Activated CD4-positive, alpha-beta memory T cell treated with anti-CD3 and anti-CD28 coated beads for 36 hours (primary cell): ENCODE data around the gene SMAD3. TPM values are rescaled to one million over a fixed set of nuclear protein-coding genes. Genes with fewer than 3 reads are reported as not detected.

Experiments
- CTCF ChIA-PET: fragments of 350-600 bp; sonication (Branson Sonifier 250); formaldehyde crosslinking; loops from one replicate; lab custom pipeline; 2021; ENCODE audit warnings: antibody characterized with exemption, inconsistent platforms; lab: Charles Lee
- POLR2A ChIA-PET: fragments of 350-600 bp; sonication (Branson Sonifier 250); formaldehyde crosslinking; loops from one replicate; lab custom pipeline; 2021; ENCODE audit warnings: antibody characterized with exemption; lab: Charles Lee
- DNase-seq: peaks from one replicate; pipeline ENCODE4 v3.0.0-alpha.2; 2020
- H3K27ac Mint-ChIP-seq: one replicate; pipeline ENCODE4 v1.8.0; 2021; ENCODE audit warnings: mixed read lengths
- H3K27me3 Mint-ChIP-seq: one replicate; pipeline ENCODE4 v1.8.0; 2021; ENCODE audit warnings: mixed read lengths
- H3K36me3 Mint-ChIP-seq: one replicate; pipeline ENCODE4 v1.8.0; 2021; ENCODE audit warnings: mixed read lengths
- H3K4me1 Mint-ChIP-seq: one replicate; pipeline ENCODE4 v1.8.0; 2021; ENCODE audit warnings: low read depth, mixed read lengths
- H3K4me3 Mint-ChIP-seq: one replicate; pipeline ENCODE4 v1.8.0; 2021; ENCODE audit warnings: mild to moderate bottlenecking, mixed read lengths
- H3K9me3 Mint-ChIP-seq: one replicate; pipeline ENCODE4 v1.8.0; 2021; ENCODE audit warnings: mixed read lengths
- intact Hi-C: fragments of 100-400 bp; cut with micrococcal nuclease; formaldehyde crosslinking; loops from one replicate; pipeline ENCODE4 v1.15.1; 2023
- total RNA-seq, 2 experiments: library from RNA; stranded (reverse); gene quantifications; one replicate each; pipeline ENCODE4 v1.2.3, GENCODE V29; 2021

The SMAD3 gene
- total RNA-seq, 2 experiments from 2014 or later, result 50.2 to 50.5 TPM

- peaks cover 23% of the 10 kb centered on the region for H3K36me3 Mint-ChIP-seq
- intact Hi-C loops, result no loop called here
Observed at GRCh38 chr15:67106764-67107013, 41.3 kb downstream of the SMAD3 start.

GRCh38 chr15:67107014-67107812 is 41.8 kb downstream of the SMAD3 start:
- no peak overlapping the region for H3K4me3 Mint-ChIP-seq
- H3K36me3 Mint-ChIP-seq, result peaks cover 24% of the 10 kb centered on the region
- peaks cover 8% of the 10 kb centered on the region for H3K9me3 Mint-ChIP-seq
- ChIA-PET POLR2A (interaction anchor here (1.4 to 2.0 kb wide), 3 partner anchors 13 to 27 kb away, joined by 4 to 7 read pairs (median 6); no protein-coding TSS in a partner anchor), CTCF (interaction anchor here (1.0 to 1.4 kb wide), 3 partner anchors 10 to 67 kb away, joined by 3 to 5 read pairs (median 3); no protein-coding TSS in a partner anchor)
- peak overlapping the region; percentile 78 for H3K27ac Mint-ChIP-seq
- H3K27me3 Mint-ChIP-seq, result no peaks in the 10 kb centered on the region
- peak; percentile 40 for DNase-seq
- intact Hi-C loops, result no loop called here
- H3K4me1 Mint-ChIP-seq, result peaks cover 38% of the 10 kb centered on the region

More at GRCh38 chr15:67106764-67107013, 41.3 kb downstream of the SMAD3 start:
- CTCF ChIA-PET, result interaction anchor here (1.0 to 1.4 kb wide), 3 partner anchors 11 to 68 kb away, joined by 3 to 5 read pairs (median 3); no protein-coding TSS in a partner anchor
- POLR2A ChIA-PET, result interaction anchor here (0.8 to 2.0 kb wide), 3 partner anchors 14 to 30 kb away, joined by 3 to 7 read pairs (median 6); no protein-coding TSS in a partner anchor
- Mint-ChIP-seq H3K4me1 (peaks cover 38% of the 10 kb centered on the region), H3K4me3 (no peak overlapping the region), H3K27ac (peak overlapping the region; percentile 78), H3K9me3 (peaks cover 7% of the 10 kb centered on the region), H3K27me3 (no peaks in the 10 kb centered on the region)
- no peak for DNase-seq

- CTCF ChIA-PET, result no interaction called here
- no peak for DNase-seq
- peaks cover 8% of the 10 kb centered on the region for H3K9me3 Mint-ChIP-seq
- H3K4me3 Mint-ChIP-seq, result no peak overlapping the region
- H3K36me3 Mint-ChIP-seq, result peaks cover 25% of the 10 kb centered on the region
- peak overlapping the region; percentile 72 for H3K27ac Mint-ChIP-seq
- intact Hi-C loops, result no loop called here
- no peaks in the 10 kb centered on the region for H3K27me3 Mint-ChIP-seq
- POLR2A ChIA-PET, result interaction anchor here (1.5 kb wide), 1 partner anchor 13 kb away, joined by 4 read pairs; no protein-coding TSS in a partner anchor
- peaks cover 45% of the 10 kb centered on the region for H3K4me1 Mint-ChIP-seq
Observed at GRCh38 chr15:67108122-67108961, 42.9 kb downstream of the SMAD3 start.

GRCh38 chr15:67109141-67110034 is 44.0 kb downstream of the SMAD3 start:
- Mint-ChIP-seq H3K4me3 (no peak overlapping the region), H3K27me3 (no peaks in the 10 kb centered on the region), H3K27ac (no peak overlapping the region), H3K36me3 (peaks cover 27% of the 10 kb centered on the region), H3K4me1 (peaks cover 55% of the 10 kb centered on the region), H3K9me3 (peaks cover 8% of the 10 kb centered on the region)
- ChIA-PET POLR2A (interaction anchor here (1.5 kb wide), 1 partner anchor 12 kb away, joined by 4 read pairs; no protein-coding TSS in a partner anchor), CTCF (no interaction called here)
- no peak for DNase-seq
- intact Hi-C loops, result no loop called here

- POLR2A ChIA-PET, result no interaction called here
- peaks cover 8% of the 10 kb centered on the region for H3K9me3 Mint-ChIP-seq
- DNase-seq, result no peak
- H3K27ac Mint-ChIP-seq, result peak overlapping the region; percentile 62
- H3K4me3 Mint-ChIP-seq, result no peak overlapping the region
- H3K27me3 Mint-ChIP-seq, result no peaks in the 10 kb centered on the region
- peaks cover 65% of the 10 kb centered on the region for H3K4me1 Mint-ChIP-seq
- H3K36me3 Mint-ChIP-seq, result peaks cover 24% of the 10 kb centered on the region
- CTCF ChIA-PET, result interaction anchor here (1.4 kb wide), 1 partner anchor 9 kb away, joined by 6 read pairs; no protein-coding TSS in a partner anchor
- intact Hi-C loops, result no loop called here
Observed at GRCh38 chr15:67110361-67110781, 45.0 kb downstream of the SMAD3 start.

- POLR2A ChIA-PET, result interaction anchor here (0.6 kb wide), 1 partner anchor 9 kb away, joined by 3 read pairs; no protein-coding TSS in a partner anchor
Observed at GRCh38 chr15:67110958-67111864, 45.8 kb downstream of the SMAD3 start.

GRCh38 chr15:67114046-67114445 is 48.6 kb downstream of the SMAD3 start:
- peak overlapping the region; percentile 95 for H3K27ac Mint-ChIP-seq
- DNase-seq, result no peak
- intact Hi-C loops, result no loop called here
- ChIA-PET POLR2A (interaction anchor here (0.6 to 5.2 kb wide), 2 partner anchors 12 to 16 kb away, joined by 3 to 40 read pairs; no protein-coding TSS in a partner anchor), CTCF (no interaction called here)
- no peaks in the 10 kb centered on the region for H3K27me3 Mint-ChIP-seq
- H3K4me1 Mint-ChIP-seq, result peaks cover 90% of the 10 kb centered on the region
- H3K36me3 Mint-ChIP-seq, result peaks cover 23% of the 10 kb centered on the region
- H3K9me3 Mint-ChIP-seq, result peaks cover 8% of the 10 kb centered on the region
- no peak overlapping the region for H3K4me3 Mint-ChIP-seq

More at GRCh38 chr15:67110958-67111864, 45.8 kb downstream of the SMAD3 start:
- peak overlapping the region; percentile 62 for H3K27ac Mint-ChIP-seq
- DNase-seq, result no peak
- H3K9me3 Mint-ChIP-seq, result peaks cover 8% of the 10 kb centered on the region
- H3K4me1 Mint-ChIP-seq, result peaks cover 74% of the 10 kb centered on the region
- no peak overlapping the region for H3K4me3 Mint-ChIP-seq
- H3K36me3 Mint-ChIP-seq, result peaks cover 24% of the 10 kb centered on the region
- no peaks in the 10 kb centered on the region for H3K27me3 Mint-ChIP-seq
- intact Hi-C loops, result no loop called here
- CTCF ChIA-PET, result interaction anchor here (1.4 kb wide), 1 partner anchor 9 kb away, joined by 6 read pairs; no protein-coding TSS in a partner anchor

GRCh38 chr15:67114846-67115585 is 49.6 kb downstream of the SMAD3 start:
- Mint-ChIP-seq H3K4me1 (peaks cover 90% of the 10 kb centered on the region), H3K36me3 (peaks cover 23% of the 10 kb centered on the region), H3K9me3 (peaks cover 8% of the 10 kb centered on the region), H3K27ac (peak overlapping the region; percentile 95), H3K27me3 (no peaks in the 10 kb centered on the region), H3K4me3 (peak overlapping the region; percentile 7)
- CTCF ChIA-PET, result interaction anchor here (1.0 kb wide), 1 partner anchor 32 kb away, joined by 3 read pairs; no protein-coding TSS in a partner anchor
- POLR2A ChIA-PET, result interaction anchor here (0.6 to 5.2 kb wide), 4 partner anchors 13 to 29 kb away, joined by 3 to 40 read pairs (median 3); no protein-coding TSS in a partner anchor
- DNase-seq, result peak; percentile 60
- intact Hi-C loops, result loop anchor here (1.0 to 5.0 kb wide), 3 partner anchors 14 to 48 kb away; partner anchors contain the start of gene SMAD3

- Mint-ChIP-seq H3K9me3 (peaks cover 8% of the 10 kb centered on the region), H3K4me1 (peaks cover 90% of the 10 kb centered on the region), H3K27me3 (no peaks in the 10 kb centered on the region), H3K27ac (peak overlapping the region; percentile 95), H3K4me3 (peak overlapping the region; percentile 7), H3K36me3 (peaks cover 20% of the 10 kb centered on the region)
- ChIA-PET POLR2A (interaction anchor here (0.6 to 5.2 kb wide), 5 partner anchors 11 to 30 kb away, joined by 3 to 40 read pairs (median 3); no protein-coding TSS in a partner anchor), CTCF (interaction anchor here (1.0 to 1.9 kb wide), 2 partner anchors 31 to 47 kb away, joined by 3 to 4 read pairs; no protein-coding TSS in a partner anchor)
- no peak for DNase-seq
- intact Hi-C loops, result loop anchor here (1.0 to 5.0 kb wide), 3 partner anchors 14 to 48 kb away; partner anchors contain the start of gene SMAD3
Observed at GRCh38 chr15:67115586-67115969, 50.2 kb downstream of the SMAD3 start.
